ENCODE measurements around the gene RLF.

The RLF gene

GRCh38 chr1:40265298-40265697 lies 104.1 kb downstream of the RLF start:
- Histone ChIP-seq H3K27me3 (ENCODE audit: control insufficient read depth in 5 of 5, insufficient read depth in 4 of 5, low read length in 5 of 5) (no peaks in the 10 kb centered on the region), H3K9me3 (ENCODE audit: control insufficient read depth in 5 of 5, low read length in 5 of 5) (no peaks in the 10 kb centered on the region), H3K27ac (ENCODE audit: low read depth, low read length) (no peak overlapping the region), H3K4me3 (ENCODE audit: low read depth in 1 of 5, low read length in 5 of 5) (no peak overlapping the region), H3K36me3 (ENCODE audit: control insufficient read depth in 5 of 5, insufficient read depth in 5 of 5, low read length in 5 of 5) (peaks cover 33 to 74% (median 46%) of the 10 kb centered on the region in 5 donors), H3K9ac (ENCODE audit: low read length in 5 of 5) (no peak overlapping the region), H3K4me1 (ENCODE audit: control insufficient read depth in 5 of 5, insufficient read depth in 5 of 5, low read length in 5 of 5) (peaks cover 3 to 15% (median 9%) of the 10 kb centered on the region in 5 donors)

GRCh38 chr1:40265919-40266318 lies 104.7 kb downstream of the RLF start:
- peaks cover 3 to 15% (median 9%) of the 10 kb centered on the region in 5 donors for H3K4me1 ChIP-seq (ENCODE audit: control insufficient read depth in 5 of 5, insufficient read depth in 5 of 5, low read length in 5 of 5)
- peaks cover 34 to 74% (median 48%) of the 10 kb centered on the region in 5 donors for H3K36me3 ChIP-seq (ENCODE audit: control insufficient read depth in 5 of 5, insufficient read depth in 5 of 5, low read length in 5 of 5)

DNA sequence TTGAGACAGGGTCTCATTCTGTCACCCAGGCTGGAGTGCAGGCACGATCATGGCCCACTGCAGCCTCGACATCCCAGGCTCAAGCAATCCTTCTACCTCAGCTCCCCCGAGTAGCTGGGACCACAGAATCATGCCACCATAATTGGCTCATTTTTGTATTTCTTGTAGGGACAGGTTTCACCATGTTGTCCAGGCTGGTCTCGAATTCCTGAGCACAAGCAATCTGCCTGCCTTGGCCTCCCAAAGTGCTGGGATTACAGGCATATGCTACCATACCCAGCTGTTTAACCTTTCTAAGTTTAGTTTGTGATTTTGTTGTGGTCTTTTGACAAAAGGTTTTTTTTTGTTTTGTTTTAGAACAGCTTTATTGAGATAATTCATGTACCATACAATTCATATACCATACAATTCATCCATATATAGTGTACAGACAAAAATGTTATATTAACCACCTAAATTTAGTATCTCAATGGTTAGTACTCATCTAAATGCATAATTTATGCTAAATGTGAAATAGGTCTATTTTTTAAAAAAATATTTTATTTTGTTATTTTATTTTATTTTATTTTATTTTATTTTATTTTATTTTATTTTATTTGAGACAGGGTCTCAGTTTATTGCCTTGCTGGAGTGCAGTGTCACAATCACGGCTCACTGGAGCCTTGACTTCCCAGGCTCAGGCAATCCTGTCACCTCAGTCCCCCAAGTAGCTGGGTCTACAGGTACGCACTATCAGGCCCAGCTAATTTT lies 105.8 kb downstream of the RLF start:
- peaks cover 3 to 15% (median 9%) of the 10 kb centered on the region in 5 donors for H3K4me1 ChIP-seq (ENCODE audit: control insufficient read depth in 5 of 5, insufficient read depth in 5 of 5, low read length in 5 of 5)
- peak overlapping the region; percentile 72 for H3K27ac ChIP-seq (ENCODE audit: low read depth, low read length)
- H3K9me3 ChIP-seq (ENCODE audit: control insufficient read depth in 5 of 5, low read length in 5 of 5) = no peaks in the 10 kb centered on the region
- no peaks in the 10 kb centered on the region for H3K27me3 ChIP-seq (ENCODE audit: control insufficient read depth in 5 of 5, insufficient read depth in 4 of 5, low read length in 5 of 5)
- no peak overlapping the region for H3K9ac ChIP-seq (ENCODE audit: low read length in 5 of 5)
- no peak overlapping the region for H3K4me3 ChIP-seq (ENCODE audit: low read depth in 1 of 5, low read length in 5 of 5)
- peaks cover 39 to 73% (median 48%) of the 10 kb centered on the region in 5 donors for H3K36me3 ChIP-seq (ENCODE audit: control insufficient read depth in 5 of 5, insufficient read depth in 5 of 5, low read length in 5 of 5)

More at GRCh38 chr1:40265919-40266318, 104.7 kb downstream of the RLF start:
- Histone ChIP-seq H3K4me3 (ENCODE audit: low read depth in 1 of 5, low read length in 5 of 5) (no peak overlapping the region), H3K27me3 (ENCODE audit: control insufficient read depth in 5 of 5, insufficient read depth in 4 of 5, low read length in 5 of 5) (no peaks in the 10 kb centered on the region), H3K9me3 (ENCODE audit: control insufficient read depth in 5 of 5, low read length in 5 of 5) (no peaks in the 10 kb centered on the region), H3K27ac (ENCODE audit: low read depth, low read length) (peak overlapping the region; percentile 26), H3K9ac (ENCODE audit: low read length in 5 of 5) (no peak overlapping the region)

DNA sequence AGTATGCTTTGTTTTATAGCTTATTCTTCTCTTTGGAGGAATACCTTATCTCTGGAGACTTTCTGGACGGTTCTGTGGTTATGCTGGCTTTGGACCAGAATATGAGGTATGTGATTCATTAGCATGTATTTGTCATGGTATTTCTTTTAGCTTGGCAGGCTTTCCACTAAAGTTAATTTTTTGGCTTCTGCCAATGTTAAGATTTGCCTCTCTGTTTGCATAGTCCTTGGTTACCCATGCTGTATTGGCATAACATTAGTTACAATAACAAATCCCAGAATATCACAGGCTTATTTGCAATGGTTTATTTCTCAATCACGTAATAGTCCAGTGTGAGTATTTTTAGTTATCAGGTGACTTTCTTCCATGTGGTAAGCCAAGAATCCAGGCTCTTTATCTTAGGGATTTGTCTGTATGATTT lies 106.6 kb downstream of the RLF start:
- Histone ChIP-seq H3K9ac (ENCODE audit: low read length in 5 of 5) (no peak overlapping the region), H3K4me3 (ENCODE audit: low read depth in 1 of 5, low read length in 5 of 5) (no peak overlapping the region), H3K36me3 (ENCODE audit: control insufficient read depth in 5 of 5, insufficient read depth in 5 of 5, low read length in 5 of 5) (peaks cover 39 to 73% (median 50%) of the 10 kb centered on the region in 5 donors), H3K27ac (ENCODE audit: low read depth, low read length) (peak overlapping the region; percentile 72), H3K9me3 (ENCODE audit: control insufficient read depth in 5 of 5, low read length in 5 of 5) (no peaks in the 10 kb centered on the region), H3K4me1 (ENCODE audit: control insufficient read depth in 5 of 5, insufficient read depth in 5 of 5, low read length in 5 of 5) (peaks cover 3 to 15% (median 6%) of the 10 kb centered on the region in 5 donors), H3K27me3 (ENCODE audit: control insufficient read depth in 5 of 5, insufficient read depth in 4 of 5, low read length in 5 of 5) (no peaks in the 10 kb centered on the region)

GRCh38 chr1:40268211-40268610 lies 107.0 kb downstream of the RLF start:
- Histone ChIP-seq H3K9ac (ENCODE audit: low read length in 5 of 5) (no peak overlapping the region), H3K36me3 (ENCODE audit: control insufficient read depth in 5 of 5, insufficient read depth in 5 of 5, low read length in 5 of 5) (peaks cover 34 to 73% (median 49%) of the 10 kb centered on the region in 5 donors), H3K27ac (ENCODE audit: low read depth, low read length) (peak overlapping the region; percentile 72), H3K9me3 (ENCODE audit: control insufficient read depth in 5 of 5, low read length in 5 of 5) (no peaks in the 10 kb centered on the region), H3K4me3 (ENCODE audit: low read depth in 1 of 5, low read length in 5 of 5) (no peak overlapping the region), H3K27me3 (ENCODE audit: control insufficient read depth in 5 of 5, insufficient read depth in 4 of 5, low read length in 5 of 5) (no peaks in the 10 kb centered on the region), H3K4me1 (ENCODE audit: control insufficient read depth in 5 of 5, insufficient read depth in 5 of 5, low read length in 5 of 5) (peaks cover 3 to 10% (median 3%) of the 10 kb centered on the region in 5 donors)

DNA sequence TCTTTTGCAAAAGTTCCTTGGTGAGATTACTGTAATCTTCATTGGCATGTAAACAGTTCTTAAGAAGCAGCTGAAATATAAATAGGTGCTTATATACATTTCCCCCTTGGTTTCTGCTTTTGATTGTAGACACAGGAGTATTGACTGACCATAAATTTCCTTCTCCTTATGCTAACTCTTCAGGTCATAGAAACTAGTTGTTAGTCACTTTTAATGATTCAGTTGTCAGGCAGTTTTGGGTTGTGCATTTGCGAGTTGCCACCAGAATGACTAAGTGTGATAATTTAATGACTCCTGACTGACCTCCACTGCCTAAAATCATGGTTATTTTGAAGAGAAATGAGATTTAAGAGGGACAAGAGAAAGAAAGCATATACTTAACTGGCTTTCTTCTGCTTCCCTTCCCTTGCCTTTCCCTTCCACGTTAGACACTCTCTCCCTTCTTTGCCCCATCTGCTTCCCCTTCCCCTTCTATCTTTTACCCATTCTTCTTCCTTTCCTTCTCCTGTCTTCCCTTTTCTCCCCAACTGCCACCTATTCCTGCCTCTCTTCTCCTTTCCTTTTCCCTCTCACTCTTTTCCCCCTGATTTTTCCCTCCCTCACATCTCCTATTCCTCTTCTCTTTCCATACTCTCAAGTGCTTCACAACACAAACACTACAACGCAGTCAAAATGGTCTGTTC lies 109.1 kb downstream of the RLF start:
- Histone ChIP-seq H3K36me3 (ENCODE audit: control insufficient read depth in 5 of 5, insufficient read depth in 5 of 5, low read length in 5 of 5) (peaks cover 33 to 72% (median 48%) of the 10 kb centered on the region in 5 donors), H3K9ac (ENCODE audit: low read length in 5 of 5) (no peak overlapping the region), H3K9me3 (ENCODE audit: control insufficient read depth in 5 of 5, low read length in 5 of 5) (no peaks in the 10 kb centered on the region), H3K27ac (ENCODE audit: low read depth, low read length) (no peak overlapping the region), H3K4me1 (ENCODE audit: control insufficient read depth in 5 of 5, insufficient read depth in 5 of 5, low read length in 5 of 5) (peaks cover 0 to 8% (median 3%) of the 10 kb centered on the region in 5 donors), H3K4me3 (ENCODE audit: low read depth in 1 of 5, low read length in 5 of 5) (no peak overlapping the region), H3K27me3 (ENCODE audit: control insufficient read depth in 5 of 5, insufficient read depth in 4 of 5, low read length in 5 of 5) (no peaks in the 10 kb centered on the region)

DNA sequence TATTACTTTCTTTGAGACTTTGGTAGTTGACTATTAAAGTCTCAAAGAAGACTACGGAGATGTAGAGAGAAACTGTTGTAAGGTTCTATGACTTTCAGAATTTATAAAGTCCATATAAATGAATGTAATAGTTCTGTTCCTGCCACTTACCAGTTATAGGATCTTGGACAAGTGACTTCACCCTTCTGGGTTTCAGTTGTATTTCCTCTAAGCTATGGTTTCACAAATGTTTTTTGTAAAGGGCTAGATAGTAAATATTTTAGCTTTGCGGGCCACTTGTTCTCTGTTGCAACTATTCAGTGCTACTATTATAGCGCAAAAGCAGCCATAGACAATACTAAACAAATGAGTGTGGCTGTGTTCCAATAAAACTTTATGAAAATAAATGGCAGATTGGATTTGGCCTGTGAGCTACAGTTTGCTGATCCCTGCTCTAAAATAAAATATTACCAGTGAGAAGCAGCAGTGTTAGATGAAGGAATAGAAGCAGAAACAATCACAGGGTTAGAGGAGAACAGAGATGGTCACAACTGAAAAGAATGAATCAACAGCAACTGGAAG lies 111.5 kb downstream of the RLF start:
- Histone ChIP-seq H3K4me3 (ENCODE audit: low read depth in 1 of 5, low read length in 5 of 5) (no peak overlapping the region), H3K27me3 (ENCODE audit: control insufficient read depth in 5 of 5, insufficient read depth in 4 of 5, low read length in 5 of 5) (no peaks in the 10 kb centered on the region), H3K9me3 (ENCODE audit: control insufficient read depth in 5 of 5, low read length in 5 of 5) (no peaks in the 10 kb centered on the region), H3K27ac (ENCODE audit: low read depth, low read length) (no peak overlapping the region), H3K36me3 (ENCODE audit: control insufficient read depth in 5 of 5, insufficient read depth in 5 of 5, low read length in 5 of 5) (peaks cover 38 to 69% (median 48%) of the 10 kb centered on the region in 5 donors), H3K4me1 (ENCODE audit: control insufficient read depth in 5 of 5, insufficient read depth in 5 of 5, low read length in 5 of 5) (peaks cover 0 to 6% (median 2%) of the 10 kb centered on the region in 5 donors), H3K9ac (ENCODE audit: low read length in 5 of 5) (no peak overlapping the region)

DNA sequence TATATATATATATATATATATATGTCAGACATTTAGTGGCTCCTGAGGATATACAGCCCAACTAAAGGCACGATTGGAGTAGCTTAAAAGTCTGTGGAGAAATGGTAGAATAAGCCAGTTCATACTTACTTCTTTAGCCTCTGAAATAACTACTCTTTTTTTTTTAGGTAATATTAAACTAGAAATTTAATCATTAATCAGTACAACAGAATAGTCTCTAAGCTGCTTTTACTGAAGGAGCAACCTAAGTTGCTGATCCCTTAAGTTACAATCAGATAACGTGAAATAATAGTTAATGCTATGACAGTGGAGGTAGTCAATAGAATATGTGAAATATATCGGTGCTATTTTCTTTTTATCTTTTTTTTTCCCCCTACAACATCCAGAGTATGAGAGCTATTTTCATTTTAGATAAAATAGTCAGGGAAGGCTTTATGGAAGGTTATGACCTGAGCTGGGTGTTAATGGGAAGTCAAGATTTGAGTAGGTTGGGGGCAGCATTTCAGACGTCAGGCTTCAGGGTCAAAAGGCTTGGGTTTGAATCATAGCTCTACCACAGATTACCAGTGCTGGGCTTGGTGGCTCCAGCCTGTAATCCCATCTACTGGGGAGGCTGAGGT lies 112.5 kb downstream of the RLF start:
- no peak overlapping the region for H3K9ac ChIP-seq (ENCODE audit: low read length in 5 of 5)
- no peaks in the 10 kb centered on the region for H3K9me3 ChIP-seq (ENCODE audit: control insufficient read depth in 5 of 5, low read length in 5 of 5)
- H3K27me3 ChIP-seq (ENCODE audit: control insufficient read depth in 5 of 5, insufficient read depth in 4 of 5, low read length in 5 of 5) = no peaks in the 10 kb centered on the region
- H3K27ac ChIP-seq (ENCODE audit: low read depth, low read length) = no peak overlapping the region
- H3K4me1 ChIP-seq (ENCODE audit: control insufficient read depth in 5 of 5, insufficient read depth in 5 of 5, low read length in 5 of 5) = peaks cover 0 to 4% (median 0%) of the 10 kb centered on the region in 5 donors
- H3K4me3 ChIP-seq (ENCODE audit: low read depth in 1 of 5, low read length in 5 of 5) = no peak overlapping the region
- peaks cover 34 to 61% (median 44%) of the 10 kb centered on the region in 5 donors for H3K36me3 ChIP-seq (ENCODE audit: control insufficient read depth in 5 of 5, insufficient read depth in 5 of 5, low read length in 5 of 5)

DNA sequence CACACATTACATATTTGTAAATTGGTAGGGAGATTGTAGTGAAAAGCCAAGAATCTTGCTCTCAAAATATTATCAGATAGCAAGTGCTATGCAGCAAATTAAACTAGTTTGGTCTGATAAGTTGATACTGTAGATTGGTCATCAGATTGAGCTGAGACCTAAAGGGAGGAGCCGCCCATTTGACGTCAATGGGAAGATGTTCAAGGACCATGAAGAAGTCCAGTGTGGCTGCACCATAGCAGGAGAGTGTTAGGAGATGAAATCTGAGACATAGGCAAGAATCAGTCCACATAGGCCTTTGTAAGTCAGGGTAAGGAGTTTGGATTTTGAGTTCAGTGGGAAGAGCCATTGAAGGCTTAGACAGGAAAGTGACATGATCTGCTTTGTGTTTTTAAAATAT lies 113.1 kb downstream of the RLF start:
- H3K9ac ChIP-seq (ENCODE audit: low read length in 5 of 5) = no peak overlapping the region
- H3K27ac ChIP-seq (ENCODE audit: low read depth, low read length) = no peak overlapping the region
- peaks cover 0 to 4% (median 0%) of the 10 kb centered on the region in 5 donors for H3K4me1 ChIP-seq (ENCODE audit: control insufficient read depth in 5 of 5, insufficient read depth in 5 of 5, low read length in 5 of 5)
- H3K9me3 ChIP-seq (ENCODE audit: control insufficient read depth in 5 of 5, low read length in 5 of 5) = no peaks in the 10 kb centered on the region
- no peaks in the 10 kb centered on the region for H3K27me3 ChIP-seq (ENCODE audit: control insufficient read depth in 5 of 5, insufficient read depth in 4 of 5, low read length in 5 of 5)
- peaks cover 34 to 60% (median 43%) of the 10 kb centered on the region in 5 donors for H3K36me3 ChIP-seq (ENCODE audit: control insufficient read depth in 5 of 5, insufficient read depth in 5 of 5, low read length in 5 of 5)
- H3K4me3 ChIP-seq (ENCODE audit: low read depth in 1 of 5, low read length in 5 of 5) = no peak overlapping the region
